HG03103 (cell line): ENCODE results near the gene GPR155.

Experiments
- ATAC-seq: cut with Tn5 transposase; IDR thresholded peaks from one replicate; pipeline ENCODE4 v1.9.1; 2021; ENCODE audit warnings: low read depth; ENCODE audit not compliant: unreplicated experiment

Gene GPR155

DNA sequence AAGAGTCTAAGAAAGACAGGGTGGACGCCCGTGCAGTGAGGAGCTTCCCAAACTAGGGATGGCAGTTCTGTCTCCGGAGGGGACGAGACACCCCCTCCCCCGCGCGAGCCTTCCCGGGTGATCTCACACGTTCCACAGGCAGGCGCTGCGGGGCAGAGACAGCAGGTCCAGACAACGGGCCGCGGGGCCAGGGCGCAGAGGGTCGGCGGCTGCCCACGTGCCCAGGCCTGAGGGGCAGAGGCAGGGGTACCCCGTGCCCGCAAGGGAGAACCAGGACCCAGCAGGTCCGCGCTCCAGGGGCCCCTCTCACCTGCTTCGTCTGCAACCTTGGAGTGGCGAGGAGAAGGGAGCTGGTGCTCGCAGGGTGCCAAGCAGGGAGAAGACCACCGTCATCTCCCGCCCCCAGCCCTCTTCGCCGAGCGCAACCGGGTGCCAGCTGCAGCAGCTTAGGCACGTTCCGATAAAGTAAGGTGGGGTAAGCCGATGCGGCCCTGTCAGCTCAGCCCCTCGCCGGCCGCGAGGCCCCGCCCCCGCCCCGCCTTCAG, at the start of gene GPR155:
Gene GPR155 (minus strand): TSS at position 467 of the 545 bp plus-strand sequence. CDS start 5,073 bp downstream, outside the sequence.
- peak; percentile 14 for ATAC-seq

DNA sequence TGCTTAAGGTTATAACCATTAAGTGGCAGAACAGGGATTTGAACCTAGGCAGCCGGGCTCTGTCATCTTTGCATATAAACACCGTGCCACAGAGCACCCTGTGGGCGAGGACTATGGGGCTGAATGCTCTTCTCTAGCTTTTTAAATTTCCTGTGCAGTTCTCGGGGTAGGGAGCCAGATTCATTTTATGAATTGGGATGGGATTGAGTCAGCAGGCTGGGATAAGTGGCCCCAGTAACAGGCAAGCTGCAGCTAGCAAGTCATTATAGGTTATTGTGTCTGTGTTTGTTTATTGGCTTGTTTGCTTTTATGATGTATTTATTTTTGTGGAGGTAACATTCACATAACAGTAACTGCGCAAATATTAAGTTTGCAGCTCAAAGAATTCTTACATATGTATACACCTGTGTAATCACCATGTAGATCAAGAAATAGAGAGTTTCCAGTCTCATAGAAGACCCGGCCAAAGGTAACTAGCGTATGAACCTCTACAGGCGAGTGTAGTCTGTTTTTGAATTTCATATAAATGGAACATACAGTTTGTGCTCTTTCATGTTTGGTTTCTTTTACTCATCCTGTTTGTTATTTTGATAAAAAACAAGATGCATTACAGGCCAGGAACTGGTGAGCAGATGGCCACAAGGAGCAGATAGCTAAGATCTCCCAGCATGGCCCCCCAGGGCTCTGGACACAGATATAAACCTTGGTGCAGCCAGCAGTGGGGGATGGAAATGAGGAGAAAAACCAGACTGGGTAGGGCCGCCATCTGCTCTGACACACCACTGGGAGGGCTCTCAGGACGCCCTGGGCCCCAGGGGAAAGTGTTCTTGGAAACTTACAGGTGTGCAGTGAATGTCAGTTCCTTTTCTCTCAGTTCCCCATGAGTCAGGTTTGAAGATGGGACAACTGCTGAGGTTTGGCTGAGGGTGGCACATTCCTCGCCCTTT, 49.2 kb upstream of the GPR155 start:
- ATAC-seq, result no peak

GRCh38 chr2:174535083-174535482, 48.3 kb upstream of the GPR155 start:
- no peak for ATAC-seq

DNA sequence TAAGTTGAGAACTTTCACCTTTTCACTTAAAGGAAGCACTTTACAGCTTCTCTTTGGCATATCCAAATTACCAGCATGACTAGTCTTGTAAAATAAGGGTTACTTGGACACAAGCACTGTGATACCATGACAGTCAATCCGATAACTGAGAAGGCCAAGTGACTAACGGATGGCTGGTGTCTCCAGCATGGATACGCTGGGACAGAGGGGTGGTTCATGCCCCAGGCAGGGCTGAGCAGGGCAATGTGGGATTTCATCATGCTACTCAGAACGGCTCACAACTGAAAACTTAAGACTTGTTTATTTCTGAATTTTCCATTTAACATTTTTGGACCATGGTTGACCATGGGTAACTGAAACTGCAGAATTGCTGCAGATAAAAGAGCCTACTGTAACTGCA, 43.1 kb upstream of the GPR155 start:
- ATAC-seq, result no peak

GRCh38 chr2:174527959-174528358, 41.1 kb upstream of the GPR155 start:
- no peak for ATAC-seq

DNA sequence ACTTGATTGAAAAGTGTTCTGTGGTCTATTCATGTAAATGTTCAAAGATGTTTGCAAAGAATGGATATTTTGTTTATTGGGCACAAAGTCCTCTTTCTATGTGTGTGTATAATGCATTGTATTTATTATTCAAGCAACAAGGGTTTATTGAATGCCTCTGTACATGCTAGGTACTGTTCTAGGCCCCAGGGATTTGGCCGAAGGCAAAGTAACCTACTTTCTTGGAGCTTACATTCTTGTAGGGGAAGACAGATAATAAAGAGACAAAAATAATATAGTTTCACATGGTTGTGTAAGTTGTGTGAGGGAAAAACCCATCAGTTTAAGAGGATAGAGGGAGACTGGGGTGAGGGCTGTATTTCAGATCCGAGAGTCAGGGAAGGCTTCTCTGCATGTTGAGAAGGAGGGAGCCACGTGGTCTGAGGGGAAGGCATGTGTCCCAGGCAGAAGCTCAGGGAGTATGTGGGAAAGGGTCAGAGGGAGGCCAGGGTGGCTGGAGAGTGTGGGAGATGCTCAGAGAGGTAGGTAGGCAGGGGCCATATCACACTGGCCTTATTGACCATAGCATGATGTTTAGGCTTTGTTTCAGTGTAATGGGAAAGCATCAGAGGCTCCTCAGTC, 40.4 kb upstream of the GPR155 start:
- no peak for ATAC-seq

DNA sequence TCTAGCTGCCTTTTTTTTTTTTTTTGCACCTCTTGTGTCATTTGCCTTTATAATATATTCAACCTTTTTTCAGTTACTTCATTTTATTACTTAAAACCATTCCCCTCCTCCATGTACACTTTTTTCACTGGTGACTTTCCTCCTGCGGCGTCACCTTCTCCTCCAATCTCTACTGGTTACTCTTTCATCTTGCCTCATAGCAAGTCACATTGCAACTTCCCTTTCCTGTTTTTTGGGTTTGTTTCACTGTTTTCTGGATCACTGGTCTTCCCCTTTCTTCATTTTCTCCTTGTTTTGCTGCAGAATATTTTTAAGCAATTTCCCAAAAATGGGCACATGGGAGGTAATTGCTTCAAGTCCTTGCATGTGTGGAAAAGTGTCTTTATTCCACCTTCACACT, 37.7 kb upstream of the GPR155 start:
- no peak for ATAC-seq

- ATAC-seq, result no peak
These were observed 35.7 kb upstream of the GPR155 start for GRCh38 chr2:174522553-174522952.

GRCh38 chr2:174518395-174518794, 31.6 kb upstream of the GPR155 start:
- ATAC-seq, result no peak

DNA sequence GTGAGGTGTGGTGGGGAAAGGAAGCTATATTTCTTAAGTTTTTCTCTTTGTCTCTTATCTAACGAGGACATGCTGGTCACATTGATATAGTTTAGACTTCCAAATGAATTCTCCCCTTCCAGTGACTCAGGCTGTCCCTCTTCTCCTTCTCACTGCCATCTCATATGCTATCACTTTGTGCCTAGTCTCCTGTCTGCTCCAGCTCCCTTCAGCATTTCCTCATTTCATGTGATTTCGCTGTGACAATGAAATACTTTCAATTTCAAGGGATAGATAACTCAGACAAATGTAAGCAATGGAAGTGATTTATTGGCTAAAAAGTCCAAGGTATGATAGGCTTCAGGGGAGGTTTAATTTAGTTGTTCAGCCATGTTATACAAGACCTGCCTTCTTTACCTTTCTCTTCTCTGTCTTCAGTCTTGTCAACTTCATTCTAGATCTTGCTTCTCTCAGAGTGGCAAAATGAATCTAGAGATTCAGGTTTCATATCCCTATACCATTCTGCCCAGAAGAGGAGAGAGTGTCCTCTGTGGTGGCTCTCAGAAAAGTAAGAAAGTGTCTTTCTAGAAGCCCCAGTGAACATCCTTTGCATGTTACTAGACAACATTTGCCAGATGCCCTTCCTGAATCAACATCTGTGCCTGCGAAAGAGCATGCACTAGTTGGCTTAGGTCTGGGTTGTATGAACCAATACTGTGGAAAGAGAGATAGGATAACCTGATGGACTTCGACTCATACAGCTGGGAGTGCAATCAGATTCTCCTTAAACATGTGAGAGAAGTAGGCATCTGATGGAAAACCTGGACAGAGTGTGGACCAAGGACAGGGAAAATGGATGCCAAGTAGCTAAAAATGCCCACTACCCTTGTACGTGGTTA, 29.9 kb upstream of the GPR155 start:
- no peak for ATAC-seq

DNA sequence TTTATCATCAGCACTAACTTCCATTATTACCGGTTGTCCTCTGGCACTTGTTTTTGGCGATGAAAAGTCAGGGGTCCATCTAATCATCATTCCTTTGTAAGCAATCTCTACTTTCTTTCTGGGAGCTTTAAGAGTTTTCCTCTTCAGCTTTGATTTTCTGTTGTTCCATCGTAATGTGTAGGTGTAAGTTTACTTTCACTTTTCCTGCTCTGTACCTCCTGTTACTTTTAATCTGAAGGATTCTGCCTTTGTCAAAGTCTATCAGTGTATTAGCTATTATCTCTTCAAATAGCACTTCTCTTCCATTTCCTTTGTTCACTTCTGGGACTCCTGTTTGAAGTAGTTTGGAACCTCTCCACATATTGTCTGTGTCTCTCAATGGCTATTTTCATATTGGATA, 25.5 kb upstream of the GPR155 start:
- no peak for ATAC-seq

- ATAC-seq, result no peak
These were observed 24.9 kb upstream of the GPR155 start for GRCh38 chr2:174511580-174512260.

DNA sequence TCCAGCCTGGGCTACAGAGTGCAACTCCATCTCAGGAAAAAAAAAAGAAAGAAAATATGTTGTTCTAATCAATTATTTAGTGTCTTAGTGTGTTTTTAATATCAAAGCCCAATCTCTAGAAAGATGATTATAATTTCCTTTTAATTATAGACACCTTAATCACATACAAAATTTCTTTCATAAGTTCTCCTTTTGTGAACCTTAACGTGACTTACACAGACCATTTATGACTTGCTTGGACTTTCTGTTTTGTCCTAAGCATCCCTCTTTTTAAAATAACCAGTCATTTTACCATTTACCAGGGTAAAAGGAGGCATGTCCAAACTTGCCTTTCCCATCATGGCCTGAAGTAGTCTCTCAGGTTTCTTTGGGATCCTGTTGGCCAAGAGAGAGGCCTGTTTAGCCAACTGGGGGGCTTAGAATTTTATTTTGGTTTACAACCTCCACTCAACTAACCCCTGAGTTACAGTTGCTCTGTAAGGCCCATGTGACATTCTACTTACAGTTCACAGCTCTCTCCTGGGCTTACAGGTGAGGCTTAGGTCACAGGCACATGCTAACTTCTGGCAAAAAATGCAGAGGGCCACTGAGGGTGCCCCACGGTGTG, 23.9 kb upstream of the GPR155 start:
- ATAC-seq, result no peak

DNA sequence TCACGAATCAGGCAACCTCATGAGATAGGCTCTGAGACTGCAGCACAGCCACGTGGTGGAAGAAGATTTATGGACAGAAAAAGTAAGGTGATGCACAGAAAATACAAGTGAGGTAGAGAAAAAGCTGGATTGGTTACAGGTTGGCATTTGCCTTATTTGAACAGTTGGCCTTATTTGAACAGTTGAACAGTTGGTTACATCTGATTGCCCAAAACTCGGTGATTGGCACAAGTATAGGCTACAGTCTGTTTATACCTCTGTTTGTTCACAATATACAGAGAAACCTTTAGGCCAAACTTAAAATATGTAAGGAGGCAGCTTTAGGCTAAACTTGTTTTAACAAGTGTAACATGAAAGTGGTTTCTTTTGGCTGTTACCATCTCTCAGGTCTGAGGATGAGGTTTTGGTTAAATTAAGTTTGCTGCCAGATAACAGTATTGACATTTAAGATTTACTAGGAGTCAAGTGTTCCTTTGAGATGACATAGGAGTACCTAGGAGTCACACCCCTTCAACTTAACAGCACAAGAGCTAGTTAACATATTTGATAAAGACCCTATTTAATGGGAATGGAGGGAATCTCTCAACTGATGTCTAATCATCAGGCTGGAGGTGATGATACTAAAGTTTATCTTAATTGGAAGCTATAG, 16.5 kb upstream of the GPR155 start:
- no peak for ATAC-seq

- ATAC-seq, result no peak
These were observed 12.5 kb upstream of the GPR155 start for GRCh38 chr2:174499371-174499770.

- no peak for ATAC-seq
These were observed 8.7 kb upstream of the GPR155 start for GRCh38 chr2:174495365-174496012.

GRCh38 chr2:174493549-174494331, 6.9 kb upstream of the GPR155 start:
- ATAC-seq, result no peak

GRCh38 chr2:174492963-174493431, 6.2 kb upstream of the GPR155 start:
- ATAC-seq, result peak; percentile 86
